Astrocyte (in vitro differentiated cells and primary cell): ENCODE measurements around the gene ETFA. TPM values are rescaled to one million over a fixed set of nuclear protein-coding genes. Genes with fewer than 3 reads are reported as not detected.

Source experiments
- DNase-seq: peaks from one replicate; pipeline ENCODE4 v3.0.0-alpha.2; 2010; ENCODE audit warnings: low read depth
- FAIRE-seq: peaks from 2 replicates; lab custom pipeline; 2011; peaks lifted over from hg19 to GRCh38; lab: Jason Lieb, UNC
- H2AFZ ChIP-seq: 2 replicates; pipeline ENCODE4 v1.6.0; 2012; ENCODE audit warnings: low read depth, low read length, inconsistent platforms
- H3K27ac ChIP-seq: 2 replicates; pipeline ENCODE4 v1.5.1; 2011; ENCODE audit warnings: low read depth, low read length, inconsistent platforms
- H3K27me3 ChIP-seq: 2 replicates; pipeline ENCODE4 v1.6.0; 2011; ENCODE audit warnings: low read length, inconsistent platforms; ENCODE audit not compliant: insufficient read depth
- H3K36me3 ChIP-seq: 2 replicates; pipeline ENCODE4 v1.5.1; 2011; ENCODE audit warnings: low read length, inconsistent platforms; ENCODE audit not compliant: insufficient read depth
- H3K4me1 ChIP-seq: 2 replicates; pipeline ENCODE4 v1.5.1; 2011; ENCODE audit warnings: low read length, inconsistent platforms; ENCODE audit not compliant: insufficient read depth
- H3K4me2 ChIP-seq: 2 replicates; pipeline ENCODE4 v1.6.0; 2012; ENCODE audit warnings: low read length, inconsistent platforms
- H3K4me3 ChIP-seq: 2 replicates; pipeline ENCODE4 v1.5.1; 2011; ENCODE audit warnings: low read depth, mild to moderate bottlenecking, low read length, inconsistent platforms; ENCODE audit not compliant: insufficient read depth
- H3K79me2 ChIP-seq: 2 replicates; pipeline ENCODE4 v1.6.0; 2012; ENCODE audit warnings: mild to moderate bottlenecking, low read length, inconsistent platforms; ENCODE audit not compliant: insufficient read depth
- H3K9ac ChIP-seq: 2 replicates; pipeline ENCODE4 v1.6.0; 2012; ENCODE audit warnings: mild to moderate bottlenecking, low read length, inconsistent platforms
- H3K9me3 ChIP-seq: 2 replicates; pipeline ENCODE4 v1.5.1; 2012; ENCODE audit warnings: low read depth, mild to moderate bottlenecking, low read length, inconsistent platforms; ENCODE audit not compliant: insufficient read depth
- H4K20me1 ChIP-seq: 2 replicates; pipeline ENCODE4 v1.6.0; 2012; ENCODE audit warnings: low read length, inconsistent platforms; ENCODE audit not compliant: insufficient read depth
- H3K27ac Mint-ChIP-seq: one replicate; pipeline ENCODE4 v1.8.0; 2021; ENCODE audit warnings: mild to moderate bottlenecking, mixed read lengths; ENCODE audit not compliant: unreplicated experiment
- H3K27me3 Mint-ChIP-seq: one replicate; pipeline ENCODE4 v1.8.0; 2021; ENCODE audit warnings: low read depth, mixed read lengths; ENCODE audit not compliant: unreplicated experiment
- H3K36me3 Mint-ChIP-seq: one replicate; pipeline ENCODE4 v1.8.0; 2021; ENCODE audit warnings: low read depth, mixed read lengths; ENCODE audit not compliant: unreplicated experiment
- H3K4me1 Mint-ChIP-seq: one replicate; pipeline ENCODE4 v1.8.0; 2021; ENCODE audit warnings: low read depth, mixed read lengths; ENCODE audit not compliant: unreplicated experiment
- H3K4me3 Mint-ChIP-seq: one replicate; pipeline ENCODE4 v1.8.0; 2021; ENCODE audit warnings: mild to moderate bottlenecking, moderate library complexity, mixed read lengths; ENCODE audit not compliant: unreplicated experiment
- H3K9me3 Mint-ChIP-seq: one replicate; pipeline ENCODE4 v1.8.0; 2021; ENCODE audit warnings: mild to moderate bottlenecking, mixed read lengths; ENCODE audit not compliant: unreplicated experiment
- CTCF ChIP-seq: IDR thresholded peaks from 2 replicates; pipeline ENCODE4 v1.5.1; 2011; ENCODE audit warnings: low read depth, mild to moderate bottlenecking, inconsistent platforms, low read length, moderate library complexity; ENCODE audit not compliant: insufficient read depth
- EZH2 ChIP-seq: IDR thresholded peaks from 2 replicates; pipeline ENCODE4 v1.6.1; 2012; ENCODE audit warnings: mild to moderate bottlenecking, low read length, inconsistent platforms; ENCODE audit not compliant: insufficient read depth
- total RNA-seq: library from RNA; stranded (reverse); gene quantifications from 2 replicates; pipeline ENCODE4 v1.2.1, GENCODE V29; 2021

The ETFA gene
- total RNA-seq, 1 donor from 2014 or later = 126 TPM

GRCh38 chr15:76245072-76245610, 66.1 kb downstream of the ETFA start:
- no peaks in the 10 kb centered on the region for H3K9me3 ChIP-seq
- H4K20me1 ChIP-seq = no peaks in the 10 kb centered on the region
- no peak overlapping the region for H2AFZ ChIP-seq
- Mint-ChIP-seq H3K4me3 (no peak overlapping the region), H3K27me3 (no peaks in the 10 kb centered on the region), H3K4me1 (no peaks in the 10 kb centered on the region), H3K36me3 (peaks cover 4% of the 10 kb centered on the region), H3K9me3 (no peaks in the 10 kb centered on the region), H3K27ac (no peak overlapping the region)
- TF ChIP-seq EZH2 (no peak), CTCF (no peak)
- no peak for FAIRE-seq
- H3K36me3 ChIP-seq = no peaks in the 10 kb centered on the region
- H3K27ac ChIP-seq = no peak overlapping the region
- no peaks in the 10 kb centered on the region for H3K27me3 ChIP-seq
- no peak overlapping the region for H3K4me2 ChIP-seq
- no peak for DNase-seq
- H3K4me1 ChIP-seq = no peaks in the 10 kb centered on the region
- H3K79me2 ChIP-seq = no peaks in the 10 kb centered on the region
- no peak overlapping the region for H3K4me3 ChIP-seq
- no peak overlapping the region for H3K9ac ChIP-seq

DNA sequence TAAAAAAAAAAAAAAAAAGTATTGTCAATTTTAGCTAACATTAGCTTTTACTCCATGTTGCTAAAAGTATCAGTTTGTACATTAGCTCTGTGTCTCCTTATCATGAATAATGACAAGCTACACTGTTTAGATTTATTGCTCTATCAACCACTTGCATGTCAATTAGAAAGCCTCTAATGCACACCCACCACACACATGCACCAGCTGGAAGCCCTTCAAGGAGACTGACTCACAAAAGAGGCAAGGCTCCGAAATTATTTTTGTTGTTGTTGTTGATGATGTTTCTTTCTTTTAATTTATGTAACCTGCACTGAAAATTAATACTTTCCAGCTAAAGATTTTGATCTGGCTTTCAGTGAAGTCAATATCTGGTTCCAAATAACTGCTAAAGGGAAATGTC, 71.5 kb downstream of the ETFA start:
- Mint-ChIP-seq H3K36me3 (peaks cover 4% of the 10 kb centered on the region), H3K9me3 (no peaks in the 10 kb centered on the region), H3K4me1 (no peaks in the 10 kb centered on the region), H3K4me3 (no peak overlapping the region), H3K27me3 (no peaks in the 10 kb centered on the region), H3K27ac (no peak overlapping the region)
- Histone ChIP-seq H4K20me1 (peaks cover 14% of the 10 kb centered on the region), H3K9ac (no peak overlapping the region), H3K79me2 (no peaks in the 10 kb centered on the region), H3K4me1 (no peaks in the 10 kb centered on the region), H3K9me3 (no peaks in the 10 kb centered on the region), H3K4me2 (no peak overlapping the region), H3K27me3 (no peaks in the 10 kb centered on the region), H2AFZ (no peak overlapping the region), H3K36me3 (no peaks in the 10 kb centered on the region), H3K4me3 (no peak overlapping the region), H3K27ac (no peak overlapping the region)
- TF ChIP-seq EZH2 (no peak), CTCF (no peak)
- DNase-seq (peak; percentile 14), FAIRE-seq (no peak)

- Mint-ChIP-seq H3K9me3 (no peaks in the 10 kb centered on the region), H3K4me1 (no peaks in the 10 kb centered on the region), H3K27ac (no peak overlapping the region), H3K4me3 (no peak overlapping the region), H3K27me3 (no peaks in the 10 kb centered on the region), H3K36me3 (no peaks in the 10 kb centered on the region)
- TF ChIP-seq CTCF (no peak), EZH2 (no peak)
- FAIRE-seq = no peak
- no peaks in the 10 kb centered on the region for H3K4me1 ChIP-seq
- no peak overlapping the region for H3K27ac ChIP-seq
- no peaks in the 10 kb centered on the region for H3K9me3 ChIP-seq
- H2AFZ ChIP-seq = no peak overlapping the region
- H3K27me3 ChIP-seq = no peaks in the 10 kb centered on the region
- no peak overlapping the region for H3K4me2 ChIP-seq
- DNase-seq = no peak
- no peaks in the 10 kb centered on the region for H3K36me3 ChIP-seq
- no peaks in the 10 kb centered on the region for H3K79me2 ChIP-seq
- no peak overlapping the region for H3K9ac ChIP-seq
- no peak overlapping the region for H3K4me3 ChIP-seq
- peaks cover 19% of the 10 kb centered on the region for H4K20me1 ChIP-seq
Measured at GRCh38 chr15:76236350-76236749, 74.9 kb downstream of the ETFA start.
